Panc1 (cell line): Measurements from ENCODE around the gene SHISA9. TPM values are rescaled to one million over a fixed set of nuclear protein-coding genes. Genes with fewer than 3 reads are reported as not detected.

Source experiments
- ATAC-seq: fragments of 200-7000 bp; cut with Tn5 transposase; 2 replicates; pipeline ENCODE4 v1.9.1; 2020; ENCODE audit warnings: mild to moderate bottlenecking, moderate library complexity
- BruUV-seq: library from RNA; stranded (reverse); fragments of 400-500 nt; replicated peaks from 2 replicates; lab custom pipeline; 2021; lab: Mats Ljungman, UMichigan
- CTCF ChIA-PET: fragments of 300-600 bp; sonication (Branson Sonifier 250); formaldehyde crosslinking; loops from one replicate; lab custom pipeline; 2022; ENCODE audit warnings: antibody characterized with exemption; lab: Charles Lee
- POLR2A ChIA-PET: fragments of 300-600 bp; sonication (Branson Sonifier 250); formaldehyde crosslinking; loops from one replicate; lab custom pipeline; 2022; ENCODE audit warnings: antibody characterized with exemption; lab: Charles Lee
- DNase-seq: peaks from one replicate; pipeline ENCODE4 v3.0.0-alpha.2; 2010; ENCODE audit warnings: low read depth, low spot score
- H3K27ac ChIP-seq: 2 replicates; pipeline ENCODE4 v1.5.1; 2011; ENCODE audit warnings: mild to moderate bottlenecking, low read length, inconsistent platforms
- H3K27me3 ChIP-seq: fragments of 200-500 bp; sonication (Bioruptor generic); 2 replicates; pipeline ENCODE4 v1.6.0; 2014; ENCODE audit warnings: low read length, inconsistent platforms; ENCODE audit not compliant: control insufficient read depth, insufficient read depth
- H3K36me3 ChIP-seq: fragments of 200-500 bp; sonication (Bioruptor generic); 2 replicates; pipeline ENCODE4 v1.5.1; 2014; ENCODE audit warnings: inconsistent platforms, mild to moderate bottlenecking, low read length, moderate library complexity; ENCODE audit not compliant: control insufficient read depth, insufficient read depth
- H3K4me1 ChIP-seq: 2 replicates; pipeline ENCODE4 v1.5.1; 2011; ENCODE audit warnings: inconsistent platforms, mild to moderate bottlenecking, low read length, moderate library complexity; ENCODE audit not compliant: control insufficient read depth, insufficient read depth
- H3K4me3 ChIP-seq, 2 experiments: 2 replicates each; pipeline ENCODE4 v1.5.1; 2011 to 2012; ENCODE audit warnings: low read depth in 2 of 2, low read length in 2 of 2, mild to moderate bottlenecking in 2 of 2, inconsistent platforms in 1 of 2, moderate library complexity in 1 of 2
- H3K9me3 ChIP-seq: fragments of 200-500 bp; sonication (Bioruptor generic); 2 replicates; pipeline ENCODE4 v1.5.1; 2014; ENCODE audit warnings: low read depth, mild to moderate bottlenecking, inconsistent platforms, low read length, moderate library complexity; ENCODE audit not compliant: control insufficient read depth, insufficient read depth
- POLR2AphosphoS5 ChIP-seq: IDR thresholded peaks from 2 replicates; pipeline ENCODE4 v1.6.1; 2012; ENCODE audit warnings: mild to moderate bottlenecking, low read depth, low read length, moderate library complexity
- SIN3A ChIP-seq: IDR thresholded peaks from 2 replicates; pipeline ENCODE4 v1.6.1; 2012; ENCODE audit warnings: low read depth, mild to moderate bottlenecking, low read length, moderate library complexity, borderline replicate concordance; ENCODE audit not compliant: insufficient read depth
- TCF7L2 ChIP-seq: IDR thresholded peaks from 2 replicates; pipeline ENCODE4 v1.6.1; 2011; ENCODE audit warnings: mild to moderate bottlenecking, low read depth, low read length, inconsistent platforms
- in situ Hi-C: cut with HindIII; loops from 2 replicates; pipeline ENCODE4 v1.10.0; 2016; ENCODE audit warnings: low sequenced_read_pairs, low pct_unique_long_range_greater_than_20kb
- intact Hi-C: fragments of 100-400 bp; cut with micrococcal nuclease; formaldehyde crosslinking; loops from one replicate; pipeline ENCODE4 v1.10.0; 2022; ENCODE audit not compliant: unreplicated experiment
- total RNA-seq: library from RNA; stranded (reverse); gene quantifications from one replicate; pipeline ENCODE4 v1.2.1, GENCODE V29; 2021; ENCODE audit not compliant: unreplicated experiment
- TF ChIP-seq, protein P1 (sequence below), 2 experiments: IDR thresholded peaks; 2 replicates each; pipeline ENCODE4 v1.6.1; 2011 to 2012; ENCODE audit warnings: low read depth in 2 of 2, control low read depth in 1 of 2, low read length in 1 of 2, mild to moderate bottlenecking in 1 of 2, moderate library complexity in 1 of 2; ENCODE audit not compliant: insufficient read depth in 1 of 2
- TF ChIP-seq, protein P2 (sequence below): fragments of 450-650 bp; IDR thresholded peaks from 2 replicates; pipeline ENCODE4 v1.5.1; 2017; ENCODE audit warnings: mild to moderate bottlenecking

SHISA9 gene
- total RNA-seq, 1 experiment from 2014 or later: 0.10 TPM

DNA sequence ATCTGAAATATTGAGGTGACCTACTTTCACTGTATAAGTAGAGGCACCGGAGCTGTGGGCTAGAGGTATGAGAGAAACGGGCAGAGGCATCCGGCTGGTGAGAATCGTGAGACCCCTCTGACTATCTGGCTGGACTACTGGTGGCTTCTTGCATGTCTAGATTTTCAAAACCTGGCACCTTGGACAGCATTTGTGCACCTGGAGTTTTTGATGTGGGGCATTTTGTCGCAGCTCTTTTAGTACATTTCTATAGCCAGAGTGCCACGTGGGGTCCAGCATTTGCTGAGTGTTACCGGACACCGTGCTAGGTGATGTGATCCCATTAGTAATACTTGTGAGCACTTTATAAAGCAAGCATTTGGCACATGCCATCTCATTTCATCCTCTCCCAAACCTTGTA is 32.6 kb upstream of the SHISA9 start:
- POLR2A ChIA-PET: no interaction called here
- in situ Hi-C loops: no loop called here
- ATAC-seq: no peak
- Histone ChIP-seq H3K4me3 (no peak overlapping the region), H3K36me3 (no peaks in the 10 kb centered on the region), H3K27ac (no peak overlapping the region), H3K4me1 (no peaks in the 10 kb centered on the region), H3K9me3 (no peaks in the 10 kb centered on the region), H3K27me3 (no peaks in the 10 kb centered on the region)
- CTCF ChIA-PET: no interaction called here
- no peak for DNase-seq
- intact Hi-C loops: no loop called here
- no TSS peak for BruUV-seq
- TF ChIP-seq POLR2AphosphoS5: no peak
- no peak for TF ChIP-seq TCF7L2
- TF ChIP-seq, protein P1, sequence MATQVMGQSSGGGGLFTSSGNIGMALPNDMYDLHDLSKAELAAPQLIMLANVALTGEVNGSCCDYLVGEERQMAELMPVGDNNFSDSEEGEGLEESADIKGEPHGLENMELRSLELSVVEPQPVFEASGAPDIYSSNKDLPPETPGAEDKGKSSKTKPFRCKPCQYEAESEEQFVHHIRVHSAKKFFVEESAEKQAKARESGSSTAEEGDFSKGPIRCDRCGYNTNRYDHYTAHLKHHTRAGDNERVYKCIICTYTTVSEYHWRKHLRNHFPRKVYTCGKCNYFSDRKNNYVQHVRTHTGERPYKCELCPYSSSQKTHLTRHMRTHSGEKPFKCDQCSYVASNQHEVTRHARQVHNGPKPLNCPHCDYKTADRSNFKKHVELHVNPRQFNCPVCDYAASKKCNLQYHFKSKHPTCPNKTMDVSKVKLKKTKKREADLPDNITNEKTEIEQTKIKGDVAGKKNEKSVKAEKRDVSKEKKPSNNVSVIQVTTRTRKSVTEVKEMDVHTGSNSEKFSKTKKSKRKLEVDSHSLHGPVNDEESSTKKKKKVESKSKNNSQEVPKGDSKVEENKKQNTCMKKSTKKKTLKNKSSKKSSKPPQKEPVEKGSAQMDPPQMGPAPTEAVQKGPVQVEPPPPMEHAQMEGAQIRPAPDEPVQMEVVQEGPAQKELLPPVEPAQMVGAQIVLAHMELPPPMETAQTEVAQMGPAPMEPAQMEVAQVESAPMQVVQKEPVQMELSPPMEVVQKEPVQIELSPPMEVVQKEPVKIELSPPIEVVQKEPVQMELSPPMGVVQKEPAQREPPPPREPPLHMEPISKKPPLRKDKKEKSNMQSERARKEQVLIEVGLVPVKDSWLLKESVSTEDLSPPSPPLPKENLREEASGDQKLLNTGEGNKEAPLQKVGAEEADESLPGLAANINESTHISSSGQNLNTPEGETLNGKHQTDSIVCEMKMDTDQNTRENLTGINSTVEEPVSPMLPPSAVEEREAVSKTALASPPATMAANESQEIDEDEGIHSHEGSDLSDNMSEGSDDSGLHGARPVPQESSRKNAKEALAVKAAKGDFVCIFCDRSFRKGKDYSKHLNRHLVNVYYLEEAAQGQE (IDR thresholded peaks at IDR 0.05; ENCODE audit: insufficient read depth in 1 of 2, low read depth in 2 of 2, low read length in 1 of 2): no peak
- TF ChIP-seq, protein P2, sequence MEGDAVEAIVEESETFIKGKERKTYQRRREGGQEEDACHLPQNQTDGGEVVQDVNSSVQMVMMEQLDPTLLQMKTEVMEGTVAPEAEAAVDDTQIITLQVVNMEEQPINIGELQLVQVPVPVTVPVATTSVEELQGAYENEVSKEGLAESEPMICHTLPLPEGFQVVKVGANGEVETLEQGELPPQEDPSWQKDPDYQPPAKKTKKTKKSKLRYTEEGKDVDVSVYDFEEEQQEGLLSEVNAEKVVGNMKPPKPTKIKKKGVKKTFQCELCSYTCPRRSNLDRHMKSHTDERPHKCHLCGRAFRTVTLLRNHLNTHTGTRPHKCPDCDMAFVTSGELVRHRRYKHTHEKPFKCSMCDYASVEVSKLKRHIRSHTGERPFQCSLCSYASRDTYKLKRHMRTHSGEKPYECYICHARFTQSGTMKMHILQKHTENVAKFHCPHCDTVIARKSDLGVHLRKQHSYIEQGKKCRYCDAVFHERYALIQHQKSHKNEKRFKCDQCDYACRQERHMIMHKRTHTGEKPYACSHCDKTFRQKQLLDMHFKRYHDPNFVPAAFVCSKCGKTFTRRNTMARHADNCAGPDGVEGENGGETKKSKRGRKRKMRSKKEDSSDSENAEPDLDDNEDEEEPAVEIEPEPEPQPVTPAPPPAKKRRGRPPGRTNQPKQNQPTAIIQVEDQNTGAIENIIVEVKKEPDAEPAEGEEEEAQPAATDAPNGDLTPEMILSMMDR: no peak
- TF ChIP-seq SIN3A: no peak

DNA sequence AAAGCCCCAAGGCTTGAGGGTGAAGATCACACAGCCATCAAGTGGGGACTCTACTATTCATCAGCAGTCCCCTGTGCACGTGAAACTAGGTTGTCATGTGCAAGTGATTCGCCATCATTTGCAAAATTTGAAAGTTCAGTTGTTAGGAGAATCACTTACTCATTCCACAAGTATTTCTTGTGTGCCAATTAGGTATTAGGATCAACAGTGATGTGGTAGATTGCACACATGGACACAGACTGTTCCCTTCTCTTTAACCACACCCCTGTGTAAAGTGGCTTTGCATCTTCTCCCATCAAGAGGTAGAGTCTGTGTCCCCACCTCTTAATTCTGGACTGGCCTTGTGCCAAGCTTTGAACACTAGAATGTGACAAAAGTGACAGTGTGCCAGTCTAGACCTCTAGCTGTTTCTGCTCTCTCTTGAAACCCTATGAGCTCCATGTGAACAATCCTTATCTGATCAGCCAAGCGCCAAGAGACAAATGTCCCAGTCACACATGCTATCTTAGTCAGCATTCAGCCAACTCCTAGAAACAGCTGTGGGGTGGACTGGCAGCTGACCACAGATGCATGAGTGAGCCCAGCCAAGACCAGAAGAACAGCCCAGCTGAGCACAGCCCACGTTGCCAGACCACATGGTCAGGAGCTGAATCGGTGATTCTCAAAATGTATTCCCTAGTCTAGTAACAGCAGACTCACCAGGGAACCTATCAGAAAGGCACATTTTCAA is 31.5 kb upstream of the SHISA9 start:
- Histone ChIP-seq H3K4me3 (no peak overlapping the region), H3K27me3 (no peaks in the 10 kb centered on the region), H3K4me1 (no peaks in the 10 kb centered on the region), H3K36me3 (no peaks in the 10 kb centered on the region), H3K9me3 (no peaks in the 10 kb centered on the region), H3K27ac (no peak overlapping the region)
- in situ Hi-C loops: no loop called here
- CTCF ChIA-PET: no interaction called here
- no TSS peak for BruUV-seq
- POLR2A ChIA-PET: no interaction called here
- ATAC-seq: no peak
- intact Hi-C loops: no loop called here
- TF ChIP-seq, protein P1 (IDR thresholded peaks at IDR 0.05; ENCODE audit: insufficient read depth in 1 of 2, low read depth in 2 of 2, low read length in 1 of 2): no peak
- TF ChIP-seq SIN3A: no peak
- TF ChIP-seq, protein P2: no peak
- no peak for TF ChIP-seq POLR2AphosphoS5
- TF ChIP-seq TCF7L2: no peak
- DNase-seq: no peak
